Fibroblast of upper back skin (primary cell): ENCODE measurements around the gene CLDN7.
A peak's percentile ranks its signal among the peaks of the same experiment; 100 is the strongest.
"Not testable (repeated sequence)": the region's sequence is repeated elsewhere in the genome, so short reads cannot be mapped to it uniquely, and the experiment has no call there.

Experiments
- DNase-seq: peaks from one replicate; pipeline ENCODE4 v3.0.0-alpha.2; 2013

The CLDN7 gene

GRCh38 chr17:7252176-7253043, 9.9 kb downstream of the CLDN7 start, which contains the start of gene ELP5:
TSS of gene ELP5 (plus strand) at chr17:7252215. CDS start at chr17:7252551, 336 bp downstream.
- DNase-seq, result peak; percentile 95

GRCh38 chr17:7251661-7252175, 10.6 kb downstream of the CLDN7 start, which contains the start of gene CTDNEP1:
TSS of gene CTDNEP1 (minus strand) at chr17:7251734. CDS start at chr17:7251296, 438 bp downstream.
- DNase-seq, result peak; percentile 100

- DNase-seq, result no peak
These were observed 11.3 kb downstream of the CLDN7 start for GRCh38 chr17:7250695-7251627.

GRCh38 chr17:7249830-7250229, 12.4 kb downstream of the CLDN7 start:
- DNase-seq, result no peak

- DNase-seq, result no peak
These were observed 13.1 kb downstream of the CLDN7 start for GRCh38 chr17:7249214-7249613.

- no peak for DNase-seq
These were observed 13.5 kb downstream of the CLDN7 start for GRCh38 chr17:7248796-7249195.

- no peak for DNase-seq
These were observed 15.5 kb downstream of the CLDN7 start for GRCh38 chr17:7246779-7247178.

- DNase-seq, result not testable (repeated sequence)
These were observed 18.4 kb downstream of the CLDN7 start for GRCh38 chr17:7243838-7244237.

- no peak for DNase-seq
These were observed 18.9 kb downstream of the CLDN7 start for GRCh38 chr17:7243453-7243729.

- DNase-seq, result peak; percentile 95
These were observed 19.4 kb downstream of the CLDN7 start for GRCh38 chr17:7242717-7243452.

- peak; percentile 90 for DNase-seq
These were observed 20.2 kb downstream of the CLDN7 start, which contains the start of gene GABARAP for GRCh38 chr17:7241783-7242716. TSS of gene GABARAP (minus strand) at chr17:7242449. CDS start at chr17:7242330, 119 bp downstream.

- no peak for DNase-seq
These were observed 21.1 kb downstream of the CLDN7 start for GRCh38 chr17:7241090-7241733.

- no peak for DNase-seq
These were observed 21.9 kb downstream of the CLDN7 start for GRCh38 chr17:7240375-7240774.

- peak; percentile 100 for DNase-seq
These were observed 22.9 kb downstream of the CLDN7 start, which contains the start of gene PHF23 for GRCh38 chr17:7239091-7240027. TSS of gene PHF23 (minus strand) at chr17:7239457. CDS start at chr17:7239279, 178 bp downstream.

GRCh38 chr17:7238420-7239090, 23.7 kb downstream of the CLDN7 start:
- DNase-seq, result peak; percentile 29

GRCh38 chr17:7237761-7238419, 24.4 kb downstream of the CLDN7 start:
- DNase-seq, result peak; percentile 75

GRCh38 chr17:7237266-7237760, 25.0 kb downstream of the CLDN7 start:
- DNase-seq, result no peak

- DNase-seq, result no peak
These were observed 25.5 kb downstream of the CLDN7 start for GRCh38 chr17:7236808-7237207.
